ENCODE results near the gene TRIM54. TPM values are rescaled to one million over a fixed set of nuclear protein-coding genes. Genes with fewer than 3 reads are reported as not detected.

TRIM54 gene
- total RNA-seq, 1 donor from 2014 or later, result 285 TPM

DNA sequence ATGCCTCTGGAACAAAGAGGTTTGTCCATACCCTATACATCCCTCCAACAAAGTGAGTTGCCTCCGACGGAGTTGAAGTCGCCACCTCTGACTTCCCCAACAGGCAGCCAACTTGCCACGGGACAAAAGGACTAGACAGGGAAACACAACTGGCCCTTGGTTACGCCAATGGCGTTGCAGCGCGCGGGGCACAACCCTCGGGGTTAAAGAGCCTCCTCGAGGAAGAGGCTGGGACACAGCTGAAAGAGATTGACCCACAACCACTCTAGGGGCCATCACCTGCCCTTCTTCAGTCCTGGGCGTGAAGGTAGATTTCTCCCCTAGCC is 73.8 kb downstream of the TRIM54 start:
- intact Hi-C loops (cut with micrococcal nuclease), result no loop called here
- TF ChIP-seq CTCF (IDR thresholded peaks at IDR 0.05; ENCODE audit: borderline replicate concordance), result no peak
- Histone ChIP-seq H3K9me3 (replicated peaks) (no peaks in the 10 kb centered on the region), H3K36me3 (no peaks in the 10 kb centered on the region), H3K4me1 (peaks cover 51% of the 10 kb centered on the region), H3K27me3 (ENCODE audit: low read depth) (no peaks in the 10 kb centered on the region), H3K4me3 (peak overlapping the region; percentile 93), H3K27ac (replicated peaks) (peak overlapping the region; percentile 97)
- DNase-seq, result no peak

- no peaks in the 10 kb centered on the region for H3K9me3 ChIP-seq (replicated peaks)
- peaks cover 51% of the 10 kb centered on the region for H3K4me1 ChIP-seq
- peak within 1 kb of the TSS; percentile 97 for H3K27ac ChIP-seq (replicated peaks)
- H3K4me3 ChIP-seq, result peak within 1 kb of the TSS; percentile 93
- peak; percentile 95 for DNase-seq
- no peaks in the 10 kb centered on the region for H3K36me3 ChIP-seq
- intact Hi-C loops (cut with micrococcal nuclease), result no loop called here
- peak; percentile 20 for TF ChIP-seq CTCF (IDR thresholded peaks at IDR 0.05; ENCODE audit: borderline replicate concordance)
- H3K27me3 ChIP-seq (ENCODE audit: low read depth), result no peaks in the 10 kb centered on the region
Measured at GRCh38 chr2:27356382-27357181, 74.4 kb downstream of the TRIM54 start, which contains the start of gene GTF3C2. GTF3C2 (minus strand) TSS chr2:27356764; CDS start chr2:27343554, 13,210 bp downstream.

Other genes starting within 250 kb of the TRIM54 start
- gene TMEM214, start 249.5 kb upstream of the TRIM54 start, total RNA-seq, result 31.4 TPM
- 10.0 TPM for gene AGBL5, start 230.8 kb upstream of the TRIM54 start, total RNA-seq
- 354 TPM for gene OST4, start 210.8 kb upstream of the TRIM54 start, total RNA-seq
- gene EMILIN1, start 203.8 kb upstream of the TRIM54 start, total RNA-seq, result 18.4 TPM
- gene KHK, start 195.7 kb upstream of the TRIM54 start, total RNA-seq, result 2.9 TPM
- gene CGREF1, start 163.3 kb upstream of the TRIM54 start, total RNA-seq, result 0.80 TPM
- gene ABHD1, start 158.6 kb upstream of the TRIM54 start, total RNA-seq, result 3.5 TPM
- 54.6 TPM for gene PREB, start 147.8 kb upstream of the TRIM54 start, total RNA-seq
- gene PRR30, start 143.0 kb upstream of the TRIM54 start, total RNA-seq, result not detected
- 0.08 TPM for gene TCF23, start 133.4 kb upstream of the TRIM54 start, total RNA-seq
- gene ATRAID, start 70.4 kb upstream of the TRIM54 start, total RNA-seq, result 121 TPM
- gene SLC5A6, start 70.2 kb upstream of the TRIM54 start, total RNA-seq, result 12.0 TPM
- gene CAD, start 65.1 kb upstream of the TRIM54 start, total RNA-seq, result 7.7 TPM
- gene SLC30A3, start 19.4 kb upstream of the TRIM54 start, total RNA-seq, result 5.9 TPM
- gene DNAJC5G, start 7.0 kb upstream of the TRIM54 start, total RNA-seq, result 1.2 TPM
- 1.5 TPM for gene UCN, start 26.0 kb downstream of the TRIM54 start, total RNA-seq
- gene MPV17, start 40.7 kb downstream of the TRIM54 start, total RNA-seq, result 59.2 TPM
- gene GTF3C2, start 74.3 kb downstream of the TRIM54 start, total RNA-seq, result 16.2 TPM
- gene EIF2B4, start 87.9 kb downstream of the TRIM54 start, total RNA-seq, result 34.1 TPM
- 58.9 TPM for gene SNX17, start 88.2 kb downstream of the TRIM54 start, total RNA-seq
- gene ZNF513, start 98.3 kb downstream of the TRIM54 start, total RNA-seq, result 6.7 TPM
- gene PPM1G, start 127.2 kb downstream of the TRIM54 start, total RNA-seq, result 34.4 TPM
- 52.5 TPM for gene NRBP1, start 146.2 kb downstream of the TRIM54 start, total RNA-seq
- gene KRTCAP3, start 160.0 kb downstream of the TRIM54 start, total RNA-seq, result 0.63 TPM
- 21.8 TPM for gene IFT172, start 207.3 kb downstream of the TRIM54 start, total RNA-seq
- 1.7 TPM for gene FNDC4, start 212.8 kb downstream of the TRIM54 start, total RNA-seq
- not detected for gene GCKR, start 214.4 kb downstream of the TRIM54 start, total RNA-seq

Data from left ventricle myocardium inferior (tissue), 1 donor.